Measurements from ENCODE around the gene ART3. TPM values are rescaled to one million over a fixed set of nuclear protein-coding genes. Genes with fewer than 3 reads are reported as not detected.
"Not testable (repeated sequence)": the region's sequence is repeated elsewhere in the genome, so short reads cannot be mapped to it uniquely, and the experiment has no call there.

ART3 gene
- total RNA-seq, 1 donor from 2014 or later: 19.3 TPM

DNA sequence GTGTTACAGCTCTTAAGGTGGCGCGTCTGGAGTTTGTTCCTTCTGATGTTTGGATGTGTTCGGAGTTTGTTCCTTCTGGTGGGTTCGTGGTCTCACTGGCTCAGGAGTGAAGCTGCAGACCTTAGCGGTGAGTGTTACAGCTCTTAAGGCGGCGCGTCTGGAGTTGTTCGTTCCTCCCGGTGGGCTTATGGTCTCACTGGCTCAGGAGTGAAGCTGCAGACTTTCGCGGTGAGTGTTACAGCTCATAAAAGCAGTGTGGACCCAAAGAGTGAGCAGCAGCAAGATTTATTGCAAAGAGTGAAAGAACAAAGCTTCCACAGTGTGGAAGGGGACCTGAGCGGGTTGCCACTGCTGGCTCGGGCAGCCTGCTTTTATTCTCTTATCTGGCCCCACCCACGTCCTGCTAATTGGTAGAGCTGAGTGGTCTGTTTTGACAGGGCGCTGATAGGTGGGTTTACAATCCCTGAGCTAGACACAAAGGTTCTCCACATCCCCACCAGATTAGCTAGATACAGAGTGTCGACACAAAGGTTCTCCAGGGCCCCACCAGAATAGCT, 24.6 kb upstream of the ART3 start:
- not testable (repeated sequence) for H3K27ac ChIP-seq (ENCODE audit: low read depth, low read length); H3K4me1 ChIP-seq (ENCODE audit: control insufficient read depth in 3 of 3, insufficient read depth in 3 of 3, low read length in 3 of 3); H3K9me3 ChIP-seq (ENCODE audit: control insufficient read depth in 3 of 3, low read length in 3 of 3); H3K4me3 ChIP-seq (ENCODE audit: low read length in 3 of 3); H3K27me3 ChIP-seq (ENCODE audit: control insufficient read depth in 3 of 3, insufficient read depth in 3 of 3, low read length in 3 of 3); H3K9ac ChIP-seq (ENCODE audit: low read depth in 1 of 3, low read length in 3 of 3); H3K36me3 ChIP-seq (ENCODE audit: control insufficient read depth in 3 of 3, insufficient read depth in 3 of 3, low read length in 3 of 3)

- not testable (repeated sequence) for H3K4me1 ChIP-seq (ENCODE audit: control insufficient read depth in 3 of 3, insufficient read depth in 3 of 3, low read length in 3 of 3); H3K27ac ChIP-seq (ENCODE audit: low read depth, low read length); H3K36me3 ChIP-seq (ENCODE audit: control insufficient read depth in 3 of 3, insufficient read depth in 3 of 3, low read length in 3 of 3); H3K9ac ChIP-seq (ENCODE audit: low read depth in 1 of 3, low read length in 3 of 3); H3K27me3 ChIP-seq (ENCODE audit: control insufficient read depth in 3 of 3, insufficient read depth in 3 of 3, low read length in 3 of 3); H3K9me3 ChIP-seq (ENCODE audit: control insufficient read depth in 3 of 3, low read length in 3 of 3); H3K4me3 ChIP-seq (ENCODE audit: low read length in 3 of 3)
Observed at GRCh38 chr4:76050560-76051050, 23.9 kb upstream of the ART3 start.

DNA sequence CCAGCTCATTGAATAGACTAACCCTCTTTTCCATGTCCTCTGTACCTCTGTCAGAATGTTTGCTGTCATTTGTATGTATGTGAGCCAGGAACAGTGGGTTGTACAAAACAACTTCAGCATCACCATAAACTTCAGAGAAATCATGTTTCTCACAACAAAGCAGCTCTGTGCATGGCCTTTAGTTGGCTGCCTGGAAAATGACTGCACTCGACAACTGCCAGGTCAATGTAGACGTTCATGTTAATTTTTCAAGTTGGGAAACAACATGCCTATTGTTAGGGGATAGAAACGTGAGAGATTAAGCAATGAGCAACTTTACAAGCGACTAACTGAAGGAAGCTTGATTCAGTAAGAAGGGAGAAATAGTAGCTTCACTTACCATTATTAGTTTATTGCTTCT, 20.8 kb upstream of the ART3 start:
- Histone ChIP-seq H3K9me3 (ENCODE audit: control insufficient read depth in 3 of 3, low read length in 3 of 3) (no peaks in the 10 kb centered on the region), H3K4me1 (ENCODE audit: control insufficient read depth in 3 of 3, insufficient read depth in 3 of 3, low read length in 3 of 3) (no peaks in the 10 kb centered on the region), H3K4me3 (ENCODE audit: low read length in 3 of 3) (no peak overlapping the region), H3K36me3 (ENCODE audit: control insufficient read depth in 3 of 3, insufficient read depth in 3 of 3, low read length in 3 of 3) (no peaks in the 10 kb centered on the region), H3K27me3 (ENCODE audit: control insufficient read depth in 3 of 3, insufficient read depth in 3 of 3, low read length in 3 of 3) (peaks cover 0 to 7% (median 2%) of the 10 kb centered on the region in 3 donors), H3K9ac (ENCODE audit: low read depth in 1 of 3, low read length in 3 of 3) (no peak overlapping the region), H3K27ac (ENCODE audit: low read depth, low read length) (no peak overlapping the region)

DNA sequence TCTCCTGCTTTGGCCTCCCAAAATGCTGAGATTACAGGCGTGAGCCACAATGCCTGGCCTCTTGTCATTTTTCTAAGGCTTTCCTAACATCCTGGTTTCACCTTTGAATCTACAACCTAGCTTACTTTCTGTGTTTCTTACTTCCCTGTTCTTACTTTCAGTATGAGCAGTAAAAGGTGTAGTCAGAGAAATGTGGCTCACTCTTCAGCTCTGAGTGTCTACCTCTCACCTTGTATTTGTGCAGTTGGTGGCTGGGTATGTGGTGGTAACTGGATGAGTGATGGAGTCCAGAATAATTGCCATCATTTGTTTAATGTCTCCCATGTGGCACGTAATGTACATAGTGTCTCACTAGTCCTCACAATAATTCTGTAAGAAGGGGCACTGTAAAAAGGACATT, 19.5 kb upstream of the ART3 start:
- no peak overlapping the region for H3K27ac ChIP-seq (ENCODE audit: low read depth, low read length)
- no peaks in the 10 kb centered on the region for H3K9me3 ChIP-seq (ENCODE audit: control insufficient read depth in 3 of 3, low read length in 3 of 3)
- no peaks in the 10 kb centered on the region for H3K36me3 ChIP-seq (ENCODE audit: control insufficient read depth in 3 of 3, insufficient read depth in 3 of 3, low read length in 3 of 3)
- no peak overlapping the region for H3K4me3 ChIP-seq (ENCODE audit: low read length in 3 of 3)
- peaks cover 0 to 7% (median 2%) of the 10 kb centered on the region in 3 donors for H3K27me3 ChIP-seq (ENCODE audit: control insufficient read depth in 3 of 3, insufficient read depth in 3 of 3, low read length in 3 of 3)
- H3K4me1 ChIP-seq (ENCODE audit: control insufficient read depth in 3 of 3, insufficient read depth in 3 of 3, low read length in 3 of 3): no peaks in the 10 kb centered on the region
- no peak overlapping the region for H3K9ac ChIP-seq (ENCODE audit: low read depth in 1 of 3, low read length in 3 of 3)

- Histone ChIP-seq H3K27ac (ENCODE audit: low read depth, low read length) (no peak overlapping the region), H3K4me3 (ENCODE audit: low read length in 3 of 3) (no peak overlapping the region), H3K27me3 (ENCODE audit: control insufficient read depth in 3 of 3, insufficient read depth in 3 of 3, low read length in 3 of 3) (peaks cover 0 to 7% (median 2%) of the 10 kb centered on the region in 3 donors), H3K4me1 (ENCODE audit: control insufficient read depth in 3 of 3, insufficient read depth in 3 of 3, low read length in 3 of 3) (no peaks in the 10 kb centered on the region), H3K36me3 (ENCODE audit: control insufficient read depth in 3 of 3, insufficient read depth in 3 of 3, low read length in 3 of 3) (no peaks in the 10 kb centered on the region), H3K9ac (ENCODE audit: low read depth in 1 of 3, low read length in 3 of 3) (no peak overlapping the region), H3K9me3 (ENCODE audit: control insufficient read depth in 3 of 3, low read length in 3 of 3) (no peaks in the 10 kb centered on the region)
Observed at GRCh38 chr4:76055421-76055820, 19.1 kb upstream of the ART3 start.

DNA sequence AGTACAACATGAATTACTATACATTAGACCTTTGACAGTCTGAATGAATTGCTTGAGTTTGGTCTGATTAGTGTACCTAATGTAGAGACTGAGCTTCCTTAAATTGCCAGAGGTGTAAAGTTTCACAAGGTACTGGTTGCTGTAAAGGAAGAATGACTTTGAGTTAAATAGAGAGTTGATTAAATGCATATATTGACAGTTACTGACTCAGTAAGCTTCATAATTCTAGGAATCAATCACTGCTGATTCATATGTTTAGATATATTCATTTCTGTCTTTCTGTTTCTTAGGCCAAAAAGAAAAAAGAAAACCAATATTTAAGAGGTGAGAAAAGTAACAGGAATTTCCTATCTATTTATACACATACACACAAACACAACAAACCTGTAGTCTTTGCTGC, 16.2 kb upstream of the ART3 start:
- Histone ChIP-seq H3K9me3 (ENCODE audit: control insufficient read depth in 3 of 3, low read length in 3 of 3) (no peaks in the 10 kb centered on the region), H3K4me1 (ENCODE audit: control insufficient read depth in 3 of 3, insufficient read depth in 3 of 3, low read length in 3 of 3) (no peaks in the 10 kb centered on the region), H3K36me3 (ENCODE audit: control insufficient read depth in 3 of 3, insufficient read depth in 3 of 3, low read length in 3 of 3) (no peaks in the 10 kb centered on the region), H3K27me3 (ENCODE audit: control insufficient read depth in 3 of 3, insufficient read depth in 3 of 3, low read length in 3 of 3) (peaks cover 0 to 7% (median 2%) of the 10 kb centered on the region in 3 donors), H3K27ac (ENCODE audit: low read depth, low read length) (no peak overlapping the region), H3K9ac (ENCODE audit: low read depth in 1 of 3, low read length in 3 of 3) (no peak overlapping the region), H3K4me3 (ENCODE audit: low read length in 3 of 3) (no peak overlapping the region)

DNA sequence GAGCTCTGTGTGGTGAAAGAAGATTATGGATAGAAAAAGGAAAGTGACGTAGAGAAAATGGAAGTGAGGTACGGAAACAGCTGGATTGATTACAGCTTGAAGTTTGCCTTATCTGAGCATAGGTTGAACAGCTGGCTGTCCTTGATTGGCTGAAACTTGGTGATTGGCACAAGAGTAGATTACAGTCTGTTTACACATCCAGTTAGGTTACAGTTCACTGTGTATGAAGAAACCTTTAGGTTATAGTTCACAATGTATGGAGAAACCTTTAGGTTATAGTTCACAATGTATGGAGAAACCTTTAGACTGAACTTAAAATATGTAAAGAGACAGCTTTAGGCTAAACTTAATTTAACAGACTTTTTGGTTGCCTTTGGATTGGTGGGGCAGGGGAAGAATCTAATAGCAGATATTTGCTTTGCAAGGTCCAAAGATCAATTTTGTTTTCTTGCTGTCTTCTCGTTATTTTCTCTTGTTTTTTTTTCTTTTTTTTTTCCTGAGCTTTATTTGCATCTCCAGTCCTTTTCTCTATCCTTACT, 15.6 kb upstream of the ART3 start:
- H3K9me3 ChIP-seq (ENCODE audit: control insufficient read depth in 3 of 3, low read length in 3 of 3): no peaks in the 10 kb centered on the region
- no peak overlapping the region for H3K27ac ChIP-seq (ENCODE audit: low read depth, low read length)
- no peaks in the 10 kb centered on the region for H3K36me3 ChIP-seq (ENCODE audit: control insufficient read depth in 3 of 3, insufficient read depth in 3 of 3, low read length in 3 of 3)
- H3K27me3 ChIP-seq (ENCODE audit: control insufficient read depth in 3 of 3, insufficient read depth in 3 of 3, low read length in 3 of 3): peaks cover 0 to 3% (median 0%) of the 10 kb centered on the region in 3 donors
- no peak overlapping the region for H3K4me3 ChIP-seq (ENCODE audit: low read length in 3 of 3)
- H3K4me1 ChIP-seq (ENCODE audit: control insufficient read depth in 3 of 3, insufficient read depth in 3 of 3, low read length in 3 of 3): no peaks in the 10 kb centered on the region
- H3K9ac ChIP-seq (ENCODE audit: low read depth in 1 of 3, low read length in 3 of 3): no peak overlapping the region

GRCh38 chr4:76059750-76060149, 14.8 kb upstream of the ART3 start:
- Histone ChIP-seq H3K9me3 (ENCODE audit: control insufficient read depth in 3 of 3, low read length in 3 of 3) (no peaks in the 10 kb centered on the region), H3K27me3 (ENCODE audit: control insufficient read depth in 3 of 3, insufficient read depth in 3 of 3, low read length in 3 of 3) (peaks cover 0 to 3% (median 0%) of the 10 kb centered on the region in 3 donors), H3K4me1 (ENCODE audit: control insufficient read depth in 3 of 3, insufficient read depth in 3 of 3, low read length in 3 of 3) (no peaks in the 10 kb centered on the region)

DNA sequence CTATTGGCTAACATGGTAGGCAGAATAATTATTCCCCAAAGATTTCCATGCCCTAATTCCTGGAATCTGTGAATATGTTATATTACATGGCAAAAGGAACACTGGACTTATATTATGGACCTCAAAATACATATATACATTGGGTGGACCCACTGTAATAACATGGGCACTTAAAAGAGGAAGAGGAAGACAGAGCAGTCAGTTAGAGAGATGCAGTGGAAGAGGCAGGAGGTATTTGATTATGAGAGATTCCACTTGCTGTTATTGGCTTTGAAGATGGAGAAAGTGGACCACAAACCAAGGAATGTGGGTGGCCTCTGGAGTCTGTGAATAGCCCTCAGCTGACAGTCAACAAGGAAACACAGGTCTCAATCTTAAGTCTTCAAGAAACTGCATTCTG, 14.0 kb upstream of the ART3 start:
- H3K27ac ChIP-seq (ENCODE audit: low read depth, low read length): no peak overlapping the region
- no peaks in the 10 kb centered on the region for H3K9me3 ChIP-seq (ENCODE audit: control insufficient read depth in 3 of 3, low read length in 3 of 3)
- H3K4me1 ChIP-seq (ENCODE audit: control insufficient read depth in 3 of 3, insufficient read depth in 3 of 3, low read length in 3 of 3): no peaks in the 10 kb centered on the region
- H3K9ac ChIP-seq (ENCODE audit: low read depth in 1 of 3, low read length in 3 of 3): no peak overlapping the region
- H3K4me3 ChIP-seq (ENCODE audit: low read length in 3 of 3): no peak overlapping the region
- no peaks in the 10 kb centered on the region for H3K27me3 ChIP-seq (ENCODE audit: control insufficient read depth in 3 of 3, insufficient read depth in 3 of 3, low read length in 3 of 3)
- H3K36me3 ChIP-seq (ENCODE audit: control insufficient read depth in 3 of 3, insufficient read depth in 3 of 3, low read length in 3 of 3): no peaks in the 10 kb centered on the region

More at GRCh38 chr4:76059750-76060149, 14.8 kb upstream of the ART3 start:
- no peak overlapping the region for H3K9ac ChIP-seq (ENCODE audit: low read depth in 1 of 3, low read length in 3 of 3)
- H3K36me3 ChIP-seq (ENCODE audit: control insufficient read depth in 3 of 3, insufficient read depth in 3 of 3, low read length in 3 of 3): no peaks in the 10 kb centered on the region
- no peak overlapping the region for H3K27ac ChIP-seq (ENCODE audit: low read depth, low read length)
- no peak overlapping the region for H3K4me3 ChIP-seq (ENCODE audit: low read length in 3 of 3)

DNA sequence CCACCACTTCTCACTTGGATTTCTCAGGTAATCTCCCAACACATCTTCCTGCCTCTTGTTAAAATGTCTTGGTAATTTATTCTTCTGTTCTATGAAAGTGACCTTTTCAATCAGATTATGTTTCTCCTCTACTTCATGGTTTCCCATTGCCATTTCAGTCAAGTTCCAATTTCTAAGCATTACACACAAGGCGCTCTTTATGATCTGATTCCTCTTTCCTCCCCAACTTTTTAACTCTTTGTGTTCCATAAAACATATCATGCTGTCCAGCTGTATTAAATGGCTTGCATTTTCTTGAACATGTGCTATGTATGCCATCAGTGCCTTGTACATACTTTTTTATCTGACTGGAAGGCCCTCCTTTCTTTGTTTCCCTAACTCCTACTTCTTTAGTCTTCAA, 13.1 kb upstream of the ART3 start:
- Histone ChIP-seq H3K27ac (ENCODE audit: low read depth, low read length) (no peak overlapping the region), H3K4me3 (ENCODE audit: low read length in 3 of 3) (no peak overlapping the region), H3K9ac (ENCODE audit: low read depth in 1 of 3, low read length in 3 of 3) (no peak overlapping the region), H3K4me1 (ENCODE audit: control insufficient read depth in 3 of 3, insufficient read depth in 3 of 3, low read length in 3 of 3) (no peaks in the 10 kb centered on the region), H3K36me3 (ENCODE audit: control insufficient read depth in 3 of 3, insufficient read depth in 3 of 3, low read length in 3 of 3) (no peaks in the 10 kb centered on the region), H3K9me3 (ENCODE audit: control insufficient read depth in 3 of 3, low read length in 3 of 3) (no peaks in the 10 kb centered on the region), H3K27me3 (ENCODE audit: control insufficient read depth in 3 of 3, insufficient read depth in 3 of 3, low read length in 3 of 3) (no peaks in the 10 kb centered on the region)
